Fibroblast of lung (primary cell): ENCODE results near the gene ABHD16B. TPM values are rescaled to one million over a fixed set of nuclear protein-coding genes. Genes with fewer than 3 reads are reported as not detected.

Source experiments
- DNase-seq, 2 donors: peaks; one replicate each; pipeline versions ENCODE4 v3.0.0 to v3.0.0-alpha.2; 2010; ENCODE audit warnings: low read depth in 2 of 2
- H2AFZ ChIP-seq: 2 replicates; pipeline ENCODE4 v1.5.1; 2012; ENCODE audit warnings: low read length, control low read depth, inconsistent platforms
- H3K27ac ChIP-seq: 2 replicates; pipeline ENCODE4 v1.5.1; 2011; ENCODE audit warnings: low read length, control low read depth; ENCODE audit not compliant: insufficient read depth
- H3K27me3 ChIP-seq: 2 replicates; pipeline ENCODE4 v1.5.1; 2011; ENCODE audit warnings: mild to moderate bottlenecking, low read length; ENCODE audit not compliant: control insufficient read depth, insufficient read depth
- H3K36me3 ChIP-seq: 2 replicates; pipeline ENCODE4 v1.5.1; 2011; ENCODE audit warnings: low read length; ENCODE audit not compliant: control insufficient read depth, insufficient read depth
- H3K4me1 ChIP-seq: 2 replicates; pipeline ENCODE4 v1.5.1; 2011; ENCODE audit warnings: low read length; ENCODE audit not compliant: control insufficient read depth, insufficient read depth; ENCODE audit errors: extremely low read depth
- H3K4me2 ChIP-seq: 2 replicates; pipeline ENCODE4 v1.5.1; 2011; ENCODE audit warnings: low read length, control low read depth; ENCODE audit not compliant: insufficient read depth; ENCODE audit errors: extremely low read depth
- H3K4me3 ChIP-seq, 4 experiments: fragments of 200-600 bp in 1 of 4; sonication (generic) in 1 of 4; replicated peaks in 1 of 4; 2 replicates each; pipeline ENCODE4 v1.5.1; 2011 to 2016; ENCODE audit warnings: low read length in 4 of 4, low read depth in 3 of 4, mild to moderate bottlenecking in 3 of 4, control low read depth in 2 of 4, inconsistent platforms in 1 of 4, mixed read lengths in 1 of 4; ENCODE audit not compliant: insufficient read depth in 1 of 4; ENCODE audit errors: control extremely low read depth in 1 of 4
- H3K79me2 ChIP-seq: 2 replicates; pipeline ENCODE4 v1.5.1; 2012; ENCODE audit warnings: mild to moderate bottlenecking, low read length, inconsistent platforms; ENCODE audit not compliant: control insufficient read depth, insufficient read depth
- H3K9ac ChIP-seq: 2 replicates; pipeline ENCODE4 v1.5.1; 2011; ENCODE audit warnings: mild to moderate bottlenecking, low read length, control low read depth; ENCODE audit not compliant: insufficient read depth
- H3K9me3 ChIP-seq: 2 replicates; pipeline ENCODE4 v1.5.1; 2012; ENCODE audit warnings: low read depth, low read length; ENCODE audit not compliant: control insufficient read depth, insufficient read depth
- H4K20me1 ChIP-seq: 2 replicates; pipeline ENCODE4 v1.5.1; 2011; ENCODE audit warnings: low read length; ENCODE audit not compliant: control insufficient read depth, insufficient read depth; ENCODE audit errors: extremely low read depth
- CTCF ChIP-seq, 2 donors: IDR thresholded peaks in 1 of 2; conservative IDR thresholded peaks in 1 of 2; 1 replicate in 1 of 2; 2 replicates in 1 of 2; pipeline ENCODE4 v1.5.1; 2011 to 2012; ENCODE audit warnings: low read length in 2 of 2, control low read depth in 1 of 2, inconsistent platforms in 1 of 2, low read depth in 1 of 2, mild to moderate bottlenecking in 1 of 2
- EZH2 ChIP-seq: IDR thresholded peaks from 2 replicates; pipeline ENCODE4 v1.5.1; 2012; ENCODE audit warnings: low read length, control low read depth, mild to moderate bottlenecking; ENCODE audit errors: missing control alignments
- polyA plus RNA-seq, 2 donors: library from polyadenylated mRNA; depleted of rRNA in 1 of 2; stranded (reverse) in 1 of 2; unstranded in 1 of 2; fragments of >200 nt; gene quantifications; 2 replicates each; pipeline ENCODE4 v1.2.1, GENCODE V29; 2011 to 2012; ENCODE audit warnings: missing spikeins in 1 of 2
- total RNA-seq: library from RNA; depleted of rRNA; stranded (reverse); fragments of >200 nt; gene quantifications from 2 replicates; pipeline ENCODE4 v1.2.1, GENCODE V29; 2014

ABHD16B gene
- total and polyA plus RNA-seq, 2 donors (not counting 1 experiment from before 2014, with no cell fraction given): not detected

GRCh38 chr20:63834491-63834880 is 26.8 kb upstream of the ABHD16B start:
- peak overlapping the region; percentile 52 for H3K4me2 ChIP-seq
- H3K9ac ChIP-seq: no peak overlapping the region
- H3K4me1 ChIP-seq: peaks cover 12% of the 10 kb centered on the region
- no peak overlapping the region for H3K27ac ChIP-seq
- no peaks in the 10 kb centered on the region for H3K36me3 ChIP-seq
- H3K27me3 ChIP-seq: peaks cover 2% of the 10 kb centered on the region
- TF ChIP-seq CTCF (conservative IDR thresholded peaks at IDR 0.05 in 1 of 2, IDR thresholded peaks at IDR 0.05 in 1 of 2; ENCODE audit: low read depth in 1 of 2, low read length in 2 of 2) (no peak), EZH2 (no peak)
- no peak overlapping the region for H2AFZ ChIP-seq
- DNase-seq: no peak
- no peaks in the 10 kb centered on the region for H4K20me1 ChIP-seq
- H3K4me3 ChIP-seq: no peak overlapping the region
- H3K79me2 ChIP-seq: no peaks in the 10 kb centered on the region
- H3K9me3 ChIP-seq: no peaks in the 10 kb centered on the region

- no peak overlapping the region for H3K27ac ChIP-seq
- peak overlapping the region; percentile 8 for H3K9ac ChIP-seq
- DNase-seq: peak; percentile 98
- H3K4me2 ChIP-seq: no peak overlapping the region
- H3K4me3 ChIP-seq: no peak overlapping the region
- H4K20me1 ChIP-seq: no peaks in the 10 kb centered on the region
- H3K9me3 ChIP-seq: no peaks in the 10 kb centered on the region
- no peaks in the 10 kb centered on the region for H3K36me3 ChIP-seq
- no peak for TF ChIP-seq CTCF (conservative IDR thresholded peaks at IDR 0.05 in 1 of 2, IDR thresholded peaks at IDR 0.05 in 1 of 2; ENCODE audit: low read depth in 1 of 2, low read length in 2 of 2)
- TF ChIP-seq EZH2: no peak
- no peak overlapping the region for H2AFZ ChIP-seq
- no peaks in the 10 kb centered on the region for H3K79me2 ChIP-seq
- H3K4me1 ChIP-seq: peaks cover 12% of the 10 kb centered on the region
- H3K27me3 ChIP-seq: no peaks in the 10 kb centered on the region
Measured at GRCh38 chr20:63835021-63835858, 26.1 kb upstream of the ABHD16B start.

- H3K4me1 ChIP-seq: peaks cover 12% of the 10 kb centered on the region
- H3K27ac ChIP-seq: no peak overlapping the region
- H2AFZ ChIP-seq: no peak overlapping the region
- no peaks in the 10 kb centered on the region for H3K9me3 ChIP-seq
- TF ChIP-seq CTCF (conservative IDR thresholded peaks at IDR 0.05 in 1 of 2, IDR thresholded peaks at IDR 0.05 in 1 of 2; ENCODE audit: low read depth in 1 of 2, low read length in 2 of 2) (no peak), EZH2 (no peak)
- H3K9ac ChIP-seq: no peak overlapping the region
- DNase-seq: no peak
- no peaks in the 10 kb centered on the region for H4K20me1 ChIP-seq
- no peaks in the 10 kb centered on the region for H3K79me2 ChIP-seq
- no peaks in the 10 kb centered on the region for H3K36me3 ChIP-seq
- no peaks in the 10 kb centered on the region for H3K27me3 ChIP-seq
- H3K4me2 ChIP-seq: no peak overlapping the region
- H3K4me3 ChIP-seq: no peak overlapping the region
Measured at GRCh38 chr20:63836458-63837344, 24.6 kb upstream of the ABHD16B start.
